ENCODE results near the gene WDR59. TPM values are rescaled to one million over a fixed set of nuclear protein-coding genes. Genes with fewer than 3 reads are reported as not detected.

The WDR59 gene, protein sequence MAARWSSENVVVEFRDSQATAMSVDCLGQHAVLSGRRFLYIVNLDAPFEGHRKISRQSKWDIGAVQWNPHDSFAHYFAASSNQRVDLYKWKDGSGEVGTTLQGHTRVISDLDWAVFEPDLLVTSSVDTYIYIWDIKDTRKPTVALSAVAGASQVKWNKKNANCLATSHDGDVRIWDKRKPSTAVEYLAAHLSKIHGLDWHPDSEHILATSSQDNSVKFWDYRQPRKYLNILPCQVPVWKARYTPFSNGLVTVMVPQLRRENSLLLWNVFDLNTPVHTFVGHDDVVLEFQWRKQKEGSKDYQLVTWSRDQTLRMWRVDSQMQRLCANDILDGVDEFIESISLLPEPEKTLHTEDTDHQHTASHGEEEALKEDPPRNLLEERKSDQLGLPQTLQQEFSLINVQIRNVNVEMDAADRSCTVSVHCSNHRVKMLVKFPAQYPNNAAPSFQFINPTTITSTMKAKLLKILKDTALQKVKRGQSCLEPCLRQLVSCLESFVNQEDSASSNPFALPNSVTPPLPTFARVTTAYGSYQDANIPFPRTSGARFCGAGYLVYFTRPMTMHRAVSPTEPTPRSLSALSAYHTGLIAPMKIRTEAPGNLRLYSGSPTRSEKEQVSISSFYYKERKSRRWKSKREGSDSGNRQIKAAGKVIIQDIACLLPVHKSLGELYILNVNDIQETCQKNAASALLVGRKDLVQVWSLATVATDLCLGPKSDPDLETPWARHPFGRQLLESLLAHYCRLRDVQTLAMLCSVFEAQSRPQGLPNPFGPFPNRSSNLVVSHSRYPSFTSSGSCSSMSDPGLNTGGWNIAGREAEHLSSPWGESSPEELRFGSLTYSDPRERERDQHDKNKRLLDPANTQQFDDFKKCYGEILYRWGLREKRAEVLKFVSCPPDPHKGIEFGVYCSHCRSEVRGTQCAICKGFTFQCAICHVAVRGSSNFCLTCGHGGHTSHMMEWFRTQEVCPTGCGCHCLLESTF
- total RNA-seq (2011; cell fraction: chromatin; rRNA removed; ENCODE audit: low replicate concordance) = 271 and 313 TPM in 2 replicates
- 146 and 158 TPM in 2 replicates for total RNA-seq (2011; cell fraction: nucleolus; rRNA removed)
- 157 and 158 TPM in 2 replicates for total RNA-seq (2011; cell fraction: nucleoplasm; rRNA removed)
- total RNA-seq (2014; rRNA removed) (19.6 and 35.1 TPM in 2 replicates), total RNA-seq (2014; rRNA removed; fragmentation: Illumina TruSeq; extraction: Trizol) (32.2 and 34.7 TPM in 2 replicates), total RNA-seq (2015; rRNA removed; fragmentation: Illumina TruSeq; extraction: Trizol) (20.0 and 28.0 TPM in 2 replicates), total RNA-seq (2021) (81.3 and 94.3 TPM in 2 replicates), polyA plus RNA-seq (2011; rRNA removed) (119 and 126 TPM in 2 replicates), polyA plus RNA-seq (2014; fragmentation: Illumina TruSeq; extraction: Trizol) (47.6 and 59.0 TPM in 2 replicates), polyA plus RNA-seq (2014; fragmentation: Nextera tagmentation; extraction: Ambion mirVana) (10 to 100 TPM; 12.7 to 16.2 TPM), polyA plus RNA-seq (2014; rRNA removed) (52.2 and 57.4 TPM in 2 replicates), polyA minus RNA-seq (2011; rRNA and poly(A)+ RNA removed) (114 and 147 TPM in 2 replicates), Bru-seq, nascent RNA (percentile 74 among the genes with signal in this experiment), BruChase-seq, experiment 1, labeled RNA remaining after a 2-hour chase (percentile 77 among the genes with signal in this experiment), BruChase-seq, experiment 2, labeled RNA remaining after a 6-hour chase (percentile 78 among the genes with signal in this experiment)
- 89.5 and 105 TPM in 2 replicates for polyA plus RNA-seq (2011; cell fraction: cytosol; rRNA removed)
- 307 and 327 TPM in 2 replicates for polyA plus RNA-seq (2011; cell fraction: nucleus; rRNA removed)
- 42.5 and 56.4 TPM in 2 replicates for polyA plus RNA-seq (2012)
- 38.2 and 42.9 TPM in 2 replicates for polyA minus RNA-seq (2011; cell fraction: cytosol; rRNA and poly(A)+ RNA removed)
- polyA minus RNA-seq (2011; cell fraction: nucleus; rRNA and poly(A)+ RNA removed) = 63.0 and 94.5 TPM in 2 replicates
- long read RNA-seq, experiment 1, full-length matches to known transcripts = 23 of 96 reads
- long read RNA-seq, experiment 1, partial matches to known transcripts = 45 of 96 reads
- long read RNA-seq, experiment 1, other reads (novel, unspliced or antisense) = 28 of 96 reads
- long read RNA-seq, experiment 2, full-length matches to known transcripts = 9 of 26 reads
- long read RNA-seq, experiment 2, partial matches to known transcripts = 7 of 26 reads
- long read RNA-seq, experiment 2, other reads (novel, unspliced or antisense) = 10 of 26 reads
- long read RNA-seq, experiment 3, full-length matches to known transcripts = 2 of 5 reads
- long read RNA-seq, experiment 3, partial matches to known transcripts = 2 of 5 reads
- long read RNA-seq, experiment 3, other reads (novel, unspliced or antisense) = 1 of 5 reads

DNA sequence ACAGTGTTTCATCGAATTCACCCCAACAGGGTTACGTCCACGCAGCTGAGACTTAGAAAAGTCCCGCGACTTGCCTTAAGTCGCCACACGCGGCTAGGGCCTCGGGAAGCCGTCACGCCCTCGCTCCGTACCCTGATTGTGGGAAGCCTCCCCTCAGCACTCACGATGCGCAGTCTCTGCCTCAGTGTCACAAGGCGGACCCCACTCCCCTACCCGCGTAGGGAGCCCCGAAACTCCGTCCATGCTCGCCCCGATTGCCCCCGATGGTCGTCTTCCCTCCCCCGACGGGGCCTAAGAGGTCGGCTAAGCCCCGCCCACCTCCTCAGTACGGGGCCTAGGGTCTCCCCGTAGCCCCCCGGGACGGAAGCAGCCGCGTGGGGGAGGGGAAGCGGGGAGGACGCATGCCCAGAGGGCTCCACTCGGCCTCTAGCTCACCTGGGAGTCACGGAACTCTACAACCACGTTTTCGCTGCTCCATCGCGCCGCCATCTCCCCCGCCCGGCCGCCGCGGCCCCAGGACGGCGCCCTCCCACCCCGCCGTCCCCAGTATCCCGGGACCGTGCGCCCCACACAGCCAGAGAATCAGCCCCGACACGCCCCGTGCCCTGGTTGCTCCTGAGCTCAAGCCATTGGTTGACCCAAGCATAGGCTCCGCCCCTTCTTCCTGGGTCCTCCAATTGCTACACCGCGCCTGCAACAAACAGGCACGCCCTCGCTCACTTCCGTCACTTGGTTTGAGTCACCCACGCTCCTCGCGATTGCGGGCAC is at the start of gene WDR59:
Gene WDR59, minus strand, starts transcription at position 595 of the 768 bp plus-strand sequence. Its CDS starts 106 bp downstream, at position 489.
- FAIRE-seq = peak; percentile 99
- TF ChIP-seq KDM1A (IDR thresholded peaks at IDR 0.05) (peak in 1 of 2 experiments; percentile 6; a peak in 1 of 4 replicates), GATAD2A (IDR thresholded peaks at IDR 0.05) (peak; percentile 30; the same call in 1 of the 2 replicates), GABPA (tag; conservative IDR thresholded peaks at IDR 0.05; ENCODE audit: low read depth) (peak; percentile 77), SP1 (CRISPR knock-in tag; IDR thresholded peaks at IDR 0.05) (peak; percentile 98), ZNF23 (CRISPR knock-in tag; IDR thresholded peaks at IDR 0.05) (no peak), FUS (optimal IDR thresholded peaks at IDR 0.05; ENCODE audit: low read depth, low read length) (no peak), SAFB2 (IDR thresholded peaks at IDR 0.05; ENCODE audit: borderline replicate concordance, low read depth, low read length, severe bottlenecking) (no peak), NRF1 (conservative IDR thresholded peaks at IDR 0.05 in 1 of 2, IDR thresholded peaks at IDR 0.05 in 1 of 2) (peak; percentile 84 to 87)
- TF ChIP-seq, protein P1, sequence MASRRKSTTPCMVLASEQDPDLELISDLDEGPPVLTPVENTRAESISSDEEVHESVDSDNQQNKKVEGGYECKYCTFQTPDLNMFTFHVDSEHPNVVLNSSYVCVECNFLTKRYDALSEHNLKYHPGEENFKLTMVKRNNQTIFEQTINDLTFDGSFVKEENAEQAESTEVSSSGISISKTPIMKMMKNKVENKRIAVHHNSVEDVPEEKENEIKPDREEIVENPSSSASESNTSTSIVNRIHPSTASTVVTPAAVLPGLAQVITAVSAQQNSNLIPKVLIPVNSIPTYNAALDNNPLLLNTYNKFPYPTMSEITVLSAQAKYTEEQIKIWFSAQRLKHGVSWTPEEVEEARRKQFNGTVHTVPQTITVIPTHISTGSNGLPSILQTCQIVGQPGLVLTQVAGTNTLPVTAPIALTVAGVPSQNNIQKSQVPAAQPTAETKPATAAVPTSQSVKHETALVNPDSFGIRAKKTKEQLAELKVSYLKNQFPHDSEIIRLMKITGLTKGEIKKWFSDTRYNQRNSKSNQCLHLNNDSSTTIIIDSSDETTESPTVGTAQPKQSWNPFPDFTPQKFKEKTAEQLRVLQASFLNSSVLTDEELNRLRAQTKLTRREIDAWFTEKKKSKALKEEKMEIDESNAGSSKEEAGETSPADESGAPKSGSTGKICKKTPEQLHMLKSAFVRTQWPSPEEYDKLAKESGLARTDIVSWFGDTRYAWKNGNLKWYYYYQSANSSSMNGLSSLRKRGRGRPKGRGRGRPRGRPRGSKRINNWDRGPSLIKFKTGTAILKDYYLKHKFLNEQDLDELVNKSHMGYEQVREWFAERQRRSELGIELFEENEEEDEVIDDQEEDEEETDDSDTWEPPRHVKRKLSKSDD (conservative IDR thresholded peaks at IDR 0.05; ENCODE audit: low read length) = no peak

More for the DNA sequence above, at the start of gene WDR59:
- DNase-seq (ENCODE audit: extremely low read depth in 1 of 4, low spot score in 3 of 4) (peak; percentile 95 to 100 (median 96)), ATAC-seq (peak; percentile 98)
- CTCF ChIA-PET (ENCODE audit: low intra/inter-chr PET ratio) = no interaction called here
- BruUV-seq (replicated peaks) = TSS peak; percentile 83
- Histone ChIP-seq H3K4me1 (replicated peaks in 1 of 2; ENCODE audit: control insufficient read depth in 2 of 2, insufficient read depth in 2 of 2, low read length in 2 of 2) (peaks cover 17 to 31% of the 10 kb centered on the region in 2 experiments), H3K27ac (ENCODE audit: extremely low read depth, low read depth, low read length) (peak within 1 kb of the TSS; percentile 85), H3K27me3 (ENCODE audit: control insufficient read depth in 2 of 2, insufficient read depth in 2 of 2, low read length in 2 of 2) (no peaks in the 10 kb centered on the region), H4K20me1 (replicated peaks; ENCODE audit: control insufficient read depth, insufficient read depth, low read length) (no peaks in the 10 kb centered on the region), H3K4me2 (ENCODE audit: insufficient read depth, low read length) (peak within 1 kb of the TSS; percentile 99), H3K36me3 (ENCODE audit: control insufficient read depth, insufficient read depth, low read length) (peaks cover 15% of the 10 kb centered on the region), H3K9me1 (ENCODE audit: control insufficient read depth, insufficient read depth, low read length) (no peaks in the 10 kb centered on the region), H3K4me3 (peak within 1 kb of the TSS; percentile 89), H3K9me3 (replicated peaks; ENCODE audit: control insufficient read depth, insufficient read depth, low read depth, low read length) (no peaks in the 10 kb centered on the region), H3K9ac (ENCODE audit: insufficient read depth in 1 of 2, low read depth in 2 of 2, low read length in 2 of 2) (peak within 1 kb of the TSS; percentile 86 to 96), H2AFZ (ENCODE audit: low read depth, low read length) (peak within 1 kb of the TSS; percentile 91), H3K79me2 (ENCODE audit: control insufficient read depth, insufficient read depth, low read length) (peaks cover 40% of the 10 kb centered on the region)
- intact Hi-C loops (cut with micrococcal nuclease) = no loop called here
- POLR2A ChIA-PET = interaction anchor here (0.6 to 3.2 kb wide), 7 partner anchors 12 to 296 kb away, joined by 3 to 17 read pairs (median 3); partner anchors contain the start of gene ZNRF1
- in situ Hi-C loops (cut with MboI) = no loop called here
- under 1% methylated on average over 34 of the region's 68 CpGs for WGBS (ENCODE audit: insufficient coverage, low coverage, missing lambda C conversion rate)
